Stimulated activated CD4-positive, alpha-beta T cell treated with anti-CD3 and anti-CD28 coated beads, Interleukin-4, amount 100 ng/mL, for 4 hours (primary cell): ENCODE results near the gene POC1A.
"Not testable (repeated sequence)": the region's sequence is repeated elsewhere in the genome, so short reads cannot be mapped to it uniquely, and the experiment has no call there.

Experiments used
- DNase-seq, 2 experiments: peaks; one replicate each; pipeline ENCODE4 v3.0.0-alpha.2; 2020

The POC1A gene

GRCh38 chr3:52044869-52045619, 109.2 kb downstream of the POC1A start:
- no peak for DNase-seq

GRCh38 chr3:52043750-52044149, 110.5 kb downstream of the POC1A start:
- DNase-seq: no peak

GRCh38 chr3:52043039-52043438, 111.2 kb downstream of the POC1A start:
- not testable (repeated sequence) for DNase-seq

- DNase-seq: no peak
Observed at GRCh38 chr3:52041118-52041731, 113.0 kb downstream of the POC1A start.

- no peak for DNase-seq
Observed at GRCh38 chr3:52040600-52040999, 113.6 kb downstream of the POC1A start.

- no peak for DNase-seq
Observed at GRCh38 chr3:52039846-52040245, 114.4 kb downstream of the POC1A start.

- DNase-seq: no peak
Observed at GRCh38 chr3:52039426-52039825, 114.8 kb downstream of the POC1A start.

GRCh38 chr3:52038227-52038626, 116.0 kb downstream of the POC1A start:
- no peak for DNase-seq

- no peak for DNase-seq
Observed at GRCh38 chr3:52037291-52037690, 116.9 kb downstream of the POC1A start.

- no peak for DNase-seq
Observed at GRCh38 chr3:52036829-52037228, 117.4 kb downstream of the POC1A start.

GRCh38 chr3:52036222-52036694, 118.0 kb downstream of the POC1A start:
- no peak for DNase-seq

- no peak for DNase-seq
Observed at GRCh38 chr3:52034651-52035050, 119.6 kb downstream of the POC1A start.

GRCh38 chr3:52034212-52034611, 120.0 kb downstream of the POC1A start:
- DNase-seq: no peak

- not testable (repeated sequence) for DNase-seq
Observed at GRCh38 chr3:52033748-52034147, 120.5 kb downstream of the POC1A start.

- no peak for DNase-seq
Observed at GRCh38 chr3:52032702-52033408, 121.4 kb downstream of the POC1A start.

- DNase-seq: no peak
Observed at GRCh38 chr3:52031896-52032295, 122.3 kb downstream of the POC1A start.

GRCh38 chr3:52030714-52031310, 123.4 kb downstream of the POC1A start:
- no peak for DNase-seq

- no peak for DNase-seq
Observed at GRCh38 chr3:52029535-52029934, 124.7 kb downstream of the POC1A start.

GRCh38 chr3:52029053-52029452, 125.2 kb downstream of the POC1A start:
- no peak for DNase-seq

GRCh38 chr3:52028572-52028971, 125.7 kb downstream of the POC1A start:
- no peak for DNase-seq

- no peak for DNase-seq
Observed at GRCh38 chr3:52026041-52026440, 128.2 kb downstream of the POC1A start.

- DNase-seq: no peak
Observed at GRCh38 chr3:52025453-52025852, 128.8 kb downstream of the POC1A start.
